Peyer's patch (tissue), 4 donors: Measurements from ENCODE around the gene FAM107B. TPM values are rescaled to one million over a fixed set of nuclear protein-coding genes. Genes with fewer than 3 reads are reported as not detected.

ENCODE experiments used
- DNase-seq, 3 donors: peaks; one replicate each; pipeline ENCODE4 v3.0.0-alpha.2; 2017 to 2019
- H3K27ac ChIP-seq, 4 donors: fragments of 200-600 bp; sonication (generic); one replicate each; pipeline ENCODE4 v1.5.1; 2016 to 2019
- H3K27me3 ChIP-seq, 2 donors: fragments of 200-600 bp; sonication (generic); one replicate each; pipeline ENCODE4 v1.5.1; 2019
- H3K36me3 ChIP-seq, 3 donors: fragments of 200-600 bp; sonication (generic); one replicate each; pipeline ENCODE4 v1.5.1; 2016 to 2019
- H3K4me1 ChIP-seq, 4 donors: fragments of 200-600 bp; sonication (generic); one replicate each; pipeline ENCODE4 v1.5.1; 2016 to 2019
- H3K4me3 ChIP-seq, 4 donors: fragments of 200-600 bp; sonication (generic); 1 replicate in 3 of 4; 2 replicates in 1 of 4; pipeline ENCODE4 v1.5.1; 2016 to 2019; ENCODE audit warnings: mild to moderate bottlenecking in 1 of 4
- H3K9me3 ChIP-seq, 4 donors: fragments of 200-600 bp; sonication (generic); one replicate each; pipeline ENCODE4 v1.5.1; 2016 to 2019; ENCODE audit warnings: mild to moderate bottlenecking in 1 of 4
- CTCF ChIP-seq, 6 experiments: fragments of 450-650 bp in 4 of 6; fragments of 200-600 bp in 2 of 6; sonication (generic) in 1 of 6; IDR thresholded peaks; one replicate each; pipeline ENCODE4 v1.5.1; 2017 to 2019; ENCODE audit warnings: antibody characterized with exemption in 6 of 6, mild to moderate bottlenecking in 3 of 6, moderate library complexity in 1 of 6
- POLR2A ChIP-seq, 2 donors: fragments of 450-650 bp; IDR thresholded peaks; one replicate each; pipeline ENCODE4 v1.5.1; 2017; ENCODE audit warnings: antibody characterized with exemption in 2 of 2, mild to moderate bottlenecking in 2 of 2, moderate library complexity in 2 of 2
- total RNA-seq, 4 donors: library from RNA; depleted of rRNA; stranded (reverse); fragments of >200 nt; gene quantifications; one replicate each; pipeline ENCODE4 v1.1.0, GENCODE V29; 2016

Gene FAM107B
- total RNA-seq, 4 donors from 2014 or later: 36.6 to 89.1 (median 39.6) TPM

- no peak overlapping the region for H3K4me3 ChIP-seq
- no peaks in the 10 kb centered on the region for H3K36me3 ChIP-seq
- no peaks in the 10 kb centered on the region for H3K27me3 ChIP-seq
- H3K27ac ChIP-seq: peak overlapping the region in 3 of 4 donors; percentile 28 to 68 (median 59)
- DNase-seq: peak in 2 of 3 donors; percentile 17 to 49
- TF ChIP-seq POLR2A (IDR thresholded peaks at IDR 0.05) (no peak), CTCF (IDR thresholded peaks at IDR 0.05) (no peak)
- peaks cover 0 to 13% (median 7%) of the 10 kb centered on the region in 4 donors for H3K4me1 ChIP-seq
- no peaks in the 10 kb centered on the region for H3K9me3 ChIP-seq
Measured at GRCh38 chr10:14564268-14564744, 210.4 kb downstream of the FAM107B start.

- no peak for TF ChIP-seq POLR2A (IDR thresholded peaks at IDR 0.05)
- TF ChIP-seq CTCF (IDR thresholded peaks at IDR 0.05): no peak
- no peak overlapping the region for H3K4me3 ChIP-seq
- H3K36me3 ChIP-seq: no peaks in the 10 kb centered on the region
- H3K27me3 ChIP-seq: no peaks in the 10 kb centered on the region
- peak overlapping the region; percentile 9 to 68 (median 44) for H3K27ac ChIP-seq
- DNase-seq: no peak
- H3K9me3 ChIP-seq: no peaks in the 10 kb centered on the region
- H3K4me1 ChIP-seq: peaks cover 0 to 13% (median 7%) of the 10 kb centered on the region in 4 donors
Measured at GRCh38 chr10:14563359-14563940, 211.2 kb downstream of the FAM107B start.

- H3K9me3 ChIP-seq: no peaks in the 10 kb centered on the region
- no peaks in the 10 kb centered on the region for H3K27me3 ChIP-seq
- peaks cover 0 to 13% (median 7%) of the 10 kb centered on the region in 4 donors for H3K4me1 ChIP-seq
- TF ChIP-seq POLR2A (IDR thresholded peaks at IDR 0.05) (no peak), CTCF (IDR thresholded peaks at IDR 0.05) (no peak)
- no peak overlapping the region for H3K4me3 ChIP-seq
- no peaks in the 10 kb centered on the region for H3K36me3 ChIP-seq
- H3K27ac ChIP-seq: peak overlapping the region in 2 of 4 donors; percentile 29 to 51
- DNase-seq: no peak
Measured at GRCh38 chr10:14563076-14563336, 211.7 kb downstream of the FAM107B start.

- Histone ChIP-seq H3K9me3 (no peaks in the 10 kb centered on the region), H3K36me3 (no peaks in the 10 kb centered on the region), H3K4me1 (peaks cover 0 to 13% (median 7%) of the 10 kb centered on the region in 4 donors), H3K4me3 (no peak overlapping the region), H3K27ac (peak overlapping the region; percentile 23 to 51 (median 39)), H3K27me3 (no peaks in the 10 kb centered on the region)
- TF ChIP-seq POLR2A (IDR thresholded peaks at IDR 0.05) (no peak), CTCF (IDR thresholded peaks at IDR 0.05) (no peak)
- DNase-seq: no peak
Measured at GRCh38 chr10:14562218-14563075, 212.2 kb downstream of the FAM107B start.

GRCh38 chr10:14560791-14561765, 213.6 kb downstream of the FAM107B start:
- no peak for DNase-seq
- no peak overlapping the region for H3K4me3 ChIP-seq
- H3K9me3 ChIP-seq: no peaks in the 10 kb centered on the region
- TF ChIP-seq POLR2A (IDR thresholded peaks at IDR 0.05) (no peak), CTCF (IDR thresholded peaks at IDR 0.05) (no peak)
- H3K27ac ChIP-seq: peak overlapping the region in 2 of 4 donors; percentile 49 to 51
- H3K4me1 ChIP-seq: peaks cover 0 to 16% (median 11%) of the 10 kb centered on the region in 4 donors
- H3K36me3 ChIP-seq: no peaks in the 10 kb centered on the region
- H3K27me3 ChIP-seq: no peaks in the 10 kb centered on the region
